Measurements from ENCODE around the gene SPECC1L. TPM values are rescaled to one million over a fixed set of nuclear protein-coding genes. Genes with fewer than 3 reads are reported as not detected.

Gene SPECC1L
- total and polyA plus RNA-seq, 10 of the 15 experiments (the other 5 are each of a cell fraction or from before 2014, with no cell fraction given) = 1.9 to 40.6 (median 19.1) TPM

DNA sequence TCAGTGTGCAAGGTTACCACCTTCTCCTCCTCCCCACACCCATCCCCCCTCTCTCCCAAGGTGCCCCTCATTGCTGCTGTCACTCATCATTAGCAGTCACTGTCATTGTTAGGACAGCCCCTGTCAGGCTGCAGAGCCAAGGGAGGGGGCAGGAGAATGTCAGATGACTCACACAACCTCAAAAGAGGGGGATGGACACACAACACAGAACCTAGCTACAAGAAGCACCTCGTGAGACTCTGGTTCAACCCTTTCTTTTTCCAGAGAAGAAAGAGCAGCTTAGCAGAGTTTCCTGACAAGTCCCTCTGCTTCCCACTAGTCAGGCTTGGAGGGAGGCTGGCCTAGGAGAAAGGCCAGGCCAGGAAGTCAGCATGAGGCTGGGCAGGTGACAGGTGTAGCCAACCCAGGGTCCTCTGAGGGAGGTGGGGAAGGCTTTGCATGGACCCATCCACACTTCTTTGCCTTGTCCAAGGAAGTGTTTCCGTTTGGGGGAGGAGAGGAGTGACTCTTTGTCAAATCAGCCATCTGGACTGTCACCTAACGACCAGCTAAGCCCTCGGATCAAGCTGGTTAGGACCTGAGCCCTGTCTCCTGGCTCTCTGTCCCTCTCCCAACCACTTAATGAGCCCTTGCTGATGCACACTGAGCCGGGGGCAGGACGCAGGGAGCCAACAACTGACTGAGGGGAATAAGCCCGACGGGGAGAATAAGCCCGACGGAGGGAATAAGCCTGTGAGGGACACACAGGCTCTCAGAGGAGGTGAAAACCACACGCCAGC, 175.0 kb downstream of the SPECC1L start:
- Histone ChIP-seq H3K27me3 (replicated peaks in 1 of 2; ENCODE audit: control insufficient read depth in 2 of 2, insufficient read depth in 2 of 2, low read length in 1 of 2) (no peaks in the 10 kb centered on the region), H3K27ac (ENCODE audit: control insufficient read depth, insufficient read depth) (no peak overlapping the region), H3K4me1 (ENCODE audit: control insufficient read depth, insufficient read depth, low read length) (no peaks in the 10 kb centered on the region), H4K20me1 (ENCODE audit: control insufficient read depth, insufficient read depth) (no peaks in the 10 kb centered on the region; the same call in 1 of the 2 replicates), H3K4me3 (no peak overlapping the region), H3K36me3 (ENCODE audit: control insufficient read depth in 2 of 2, insufficient read depth in 2 of 2, low read length in 1 of 2) (peaks cover 12 to 15% of the 10 kb centered on the region in 2 experiments), H2AFZ (ENCODE audit: control insufficient read depth, low read depth, low read length) (no peak overlapping the region), H3K4me2 (ENCODE audit: control insufficient read depth, insufficient read depth) (no peak overlapping the region), H3K9ac (ENCODE audit: control insufficient read depth, insufficient read depth, low read length) (no peak overlapping the region), H3K79me2 (ENCODE audit: control insufficient read depth, insufficient read depth, low read length) (no peaks in the 10 kb centered on the region), H3K9me3 (replicated peaks; ENCODE audit: control insufficient read depth, insufficient read depth, low read length) (no peaks in the 10 kb centered on the region)
- in situ Hi-C loops (cut with MboI) = no loop called here
- TF ChIP-seq, protein P1, sequence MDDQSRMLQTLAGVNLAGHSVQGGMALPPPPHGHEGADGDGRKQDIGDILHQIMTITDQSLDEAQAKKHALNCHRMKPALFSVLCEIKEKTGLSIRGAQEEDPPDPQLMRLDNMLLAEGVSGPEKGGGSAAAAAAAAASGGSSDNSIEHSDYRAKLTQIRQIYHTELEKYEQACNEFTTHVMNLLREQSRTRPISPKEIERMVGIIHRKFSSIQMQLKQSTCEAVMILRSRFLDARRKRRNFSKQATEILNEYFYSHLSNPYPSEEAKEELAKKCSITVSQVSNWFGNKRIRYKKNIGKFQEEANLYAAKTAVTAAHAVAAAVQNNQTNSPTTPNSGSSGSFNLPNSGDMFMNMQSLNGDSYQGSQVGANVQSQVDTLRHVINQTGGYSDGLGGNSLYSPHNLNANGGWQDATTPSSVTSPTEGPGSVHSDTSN (IDR thresholded peaks at IDR 0.05; ENCODE audit: insufficient replicate concordance, low read depth, low read length) = peak; percentile 78
- TF ChIP-seq, protein P2, sequence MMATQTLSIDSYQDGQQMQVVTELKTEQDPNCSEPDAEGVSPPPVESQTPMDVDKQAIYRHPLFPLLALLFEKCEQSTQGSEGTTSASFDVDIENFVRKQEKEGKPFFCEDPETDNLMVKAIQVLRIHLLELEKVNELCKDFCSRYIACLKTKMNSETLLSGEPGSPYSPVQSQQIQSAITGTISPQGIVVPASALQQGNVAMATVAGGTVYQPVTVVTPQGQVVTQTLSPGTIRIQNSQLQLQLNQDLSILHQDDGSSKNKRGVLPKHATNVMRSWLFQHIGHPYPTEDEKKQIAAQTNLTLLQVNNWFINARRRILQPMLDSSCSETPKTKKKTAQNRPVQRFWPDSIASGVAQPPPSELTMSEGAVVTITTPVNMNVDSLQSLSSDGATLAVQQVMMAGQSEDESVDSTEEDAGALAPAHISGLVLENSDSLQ (IDR thresholded peaks at IDR 0.05) = peak; percentile 90
- TF ChIP-seq POLR2AphosphoS2 (IDR thresholded peaks at IDR 0.05; ENCODE audit: low read depth, low read length) = peak; percentile 26; the same call in 1 of the 2 replicates
- TF ChIP-seq, protein P3, sequence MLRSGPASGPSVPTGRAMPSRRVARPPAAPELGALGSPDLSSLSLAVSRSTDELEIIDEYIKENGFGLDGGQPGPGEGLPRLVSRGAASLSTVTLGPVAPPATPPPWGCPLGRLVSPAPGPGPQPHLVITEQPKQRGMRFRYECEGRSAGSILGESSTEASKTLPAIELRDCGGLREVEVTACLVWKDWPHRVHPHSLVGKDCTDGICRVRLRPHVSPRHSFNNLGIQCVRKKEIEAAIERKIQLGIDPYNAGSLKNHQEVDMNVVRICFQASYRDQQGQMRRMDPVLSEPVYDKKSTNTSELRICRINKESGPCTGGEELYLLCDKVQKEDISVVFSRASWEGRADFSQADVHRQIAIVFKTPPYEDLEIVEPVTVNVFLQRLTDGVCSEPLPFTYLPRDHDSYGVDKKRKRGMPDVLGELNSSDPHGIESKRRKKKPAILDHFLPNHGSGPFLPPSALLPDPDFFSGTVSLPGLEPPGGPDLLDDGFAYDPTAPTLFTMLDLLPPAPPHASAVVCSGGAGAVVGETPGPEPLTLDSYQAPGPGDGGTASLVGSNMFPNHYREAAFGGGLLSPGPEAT (IDR thresholded peaks at IDR 0.05; ENCODE audit: low read depth) = no peak
- TF ChIP-seq NR2C2 (IDR thresholded peaks at IDR 0.05; ENCODE audit: borderline replicate concordance, control insufficient read depth, insufficient read length, low read depth) = no peak
- ChIA-PET SMC1A (ENCODE audit: uncharacterized antibody, unreplicated experiment) (interaction anchor here (1.3 to 1.6 kb wide), 2 partner anchors 10 to 62 kb away, joined by 3 to 4 read pairs; no protein-coding TSS in a partner anchor), POLR2A (no interaction called here), CTCF (interaction anchor here (0.9 to 2.1 kb wide), 2 partner anchors 10 to 68 kb away, joined by 3 to 5 read pairs; no protein-coding TSS in a partner anchor), RAD21 (ENCODE audit: unreplicated experiment) (no interaction called here)
- ATAC-seq = peak; percentile 52; the same call in 2 of the 3 replicates
- intact Hi-C loops (cut with micrococcal nuclease; ENCODE audit: unreplicated experiment) = no loop called here
- no peak for DNase-seq (ENCODE audit: low read depth, low spot score)
- BruUV-seq (replicated peaks) = no TSS peak
- no peak for FAIRE-seq
- WGBS (ENCODE audit: insufficient coverage, insufficient replicate concordance, low lambda C conversion rate, missing lambda C conversion rate) = 83% methylated on average over 11 of the region's 11 CpGs
